ENCODE results near the gene NKAIN1. TPM values are rescaled to one million over a fixed set of nuclear protein-coding genes. Genes with fewer than 3 reads are reported as not detected.
"Not testable (repeated sequence)": the region's sequence is repeated elsewhere in the genome, so short reads cannot be mapped to it uniquely, and the experiment has no call there.

Gene NKAIN1
- 1.1 TPM for total RNA-seq
- polyA plus RNA-seq, result 0.23 TPM

DNA sequence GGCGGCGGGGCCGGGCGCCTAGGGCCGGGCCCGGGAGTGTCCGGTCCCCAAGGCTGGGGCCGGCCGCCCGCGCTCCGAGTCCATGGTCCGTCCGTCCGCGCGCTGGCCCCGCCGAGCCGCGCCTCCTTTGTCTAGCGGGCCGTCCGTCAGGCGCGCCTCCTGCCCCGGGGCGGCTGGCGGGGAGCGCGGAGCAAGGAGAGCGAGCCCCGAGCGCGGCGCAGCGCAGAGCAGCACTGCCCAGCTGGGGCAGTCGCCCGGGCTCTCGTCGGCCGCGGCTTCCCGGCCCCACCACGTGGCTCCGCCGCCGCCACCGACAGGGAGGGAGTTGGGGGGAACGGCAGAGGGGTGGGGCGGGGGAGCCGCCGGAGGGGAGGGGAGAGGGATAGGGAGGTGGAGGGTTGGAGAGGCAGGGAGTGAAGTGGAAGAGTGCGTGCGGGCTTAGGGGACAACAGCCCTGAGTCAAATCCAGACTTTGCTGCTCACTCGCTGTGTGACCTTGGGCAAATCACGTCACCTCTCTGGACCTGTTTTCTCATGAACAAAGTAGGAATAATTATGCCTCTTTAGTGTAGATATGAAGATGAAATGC, at the start of gene NKAIN1:
Gene NKAIN1, minus strand, starts transcription at position 235 of the 589 bp plus-strand sequence. CDS start 340 bp downstream, outside the sequence.
- H3K4me3 ChIP-seq (ENCODE audit: low read depth, low read length), result peak within 1 kb of the TSS; percentile 28
- H3K36me3 ChIP-seq (ENCODE audit: insufficient read depth), result no peaks in the 10 kb centered on the region
- H3K4me1 ChIP-seq (ENCODE audit: insufficient read depth), result no peaks in the 10 kb centered on the region
- DNase-seq (ENCODE audit: extremely low spot score), result no peak
- H3K27ac ChIP-seq (ENCODE audit: low read depth), result no peak within 1 kb of the TSS
- under 1% methylated on average over 52 of the region's 57 CpGs for WGBS

DNA sequence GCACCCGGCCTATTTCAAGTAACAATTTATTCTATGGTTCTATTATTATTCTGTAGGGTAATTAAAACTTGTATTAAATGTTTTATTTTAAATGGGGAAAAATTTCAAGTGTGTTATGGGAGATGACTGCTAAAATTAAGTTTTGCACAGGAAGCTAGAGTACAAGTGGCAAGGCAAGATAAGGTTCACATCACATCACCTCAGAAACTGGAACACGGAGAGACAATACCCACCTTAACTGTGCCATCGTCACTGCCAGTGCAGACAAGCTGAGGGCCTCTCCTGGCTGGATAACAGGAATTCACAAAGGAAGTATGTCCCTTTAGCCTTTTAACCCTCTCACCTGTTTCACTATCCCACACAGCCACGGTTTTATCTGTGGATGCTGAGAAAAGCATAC, 49.3 kb upstream of the NKAIN1 start:
- WGBS, result 79% methylated on average over 4 of the region's 4 CpGs

DNA sequence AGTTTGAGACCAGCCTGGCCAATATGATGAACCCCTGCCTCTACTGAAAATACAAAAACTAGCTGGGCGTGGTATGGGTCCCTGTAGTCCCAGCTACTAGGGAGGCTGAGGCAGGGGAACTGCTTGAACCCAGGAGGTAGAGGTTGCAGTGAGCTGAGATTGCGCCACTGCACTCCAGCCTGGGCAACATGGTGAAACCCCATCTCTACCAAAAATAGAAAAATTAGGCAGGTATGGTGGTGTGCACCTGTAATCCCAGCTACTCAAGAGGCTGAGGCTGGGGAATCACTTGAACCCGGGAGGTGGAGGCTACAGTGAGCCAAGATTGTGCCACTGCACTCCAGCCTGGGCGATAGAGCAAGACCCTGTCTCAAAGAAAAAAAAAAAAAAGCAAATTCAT, 48.1 kb upstream of the NKAIN1 start:
- DNase-seq (ENCODE audit: extremely low spot score); H3K27ac ChIP-seq (ENCODE audit: low read depth); H3K36me3 ChIP-seq (ENCODE audit: insufficient read depth); H3K4me1 ChIP-seq (ENCODE audit: insufficient read depth); H3K4me3 ChIP-seq (ENCODE audit: low read depth, low read length): not testable (repeated sequence)
- 94% methylated on average over 4 of the region's 4 CpGs for WGBS

More for the DNA sequence above, 49.3 kb upstream of the NKAIN1 start:
- Histone ChIP-seq H3K36me3 (ENCODE audit: insufficient read depth) (peaks cover 9% of the 10 kb centered on the region), H3K4me3 (ENCODE audit: low read depth, low read length) (no peak overlapping the region), H3K27ac (ENCODE audit: low read depth) (no peak overlapping the region), H3K4me1 (ENCODE audit: insufficient read depth) (no peaks in the 10 kb centered on the region)
- DNase-seq (ENCODE audit: extremely low spot score), result no peak

DNA sequence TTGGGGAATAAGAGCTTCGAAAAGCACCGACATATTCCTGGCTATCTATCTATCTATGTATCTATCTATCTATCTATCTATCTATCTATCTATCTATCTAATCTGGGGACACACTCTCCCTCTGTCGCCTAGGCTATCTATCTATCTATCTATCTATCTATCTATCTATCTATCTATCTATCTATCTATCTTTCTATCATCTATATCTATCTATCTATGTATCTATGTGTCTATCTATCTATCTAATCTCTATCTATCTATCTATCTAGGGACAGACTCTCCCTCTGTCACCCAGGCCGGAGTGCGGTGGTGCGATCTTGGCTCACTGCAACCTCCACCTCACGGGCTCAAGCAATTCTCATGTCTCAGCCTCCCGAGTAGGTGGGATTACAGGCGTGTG, 42.7 kb upstream of the NKAIN1 start:
- not testable (repeated sequence) for H3K4me1 ChIP-seq (ENCODE audit: insufficient read depth); H3K36me3 ChIP-seq (ENCODE audit: insufficient read depth); H3K4me3 ChIP-seq (ENCODE audit: low read depth, low read length); H3K27ac ChIP-seq (ENCODE audit: low read depth); DNase-seq (ENCODE audit: extremely low spot score)
- 92% methylated on average over 9 of the region's 9 CpGs for WGBS

DNA sequence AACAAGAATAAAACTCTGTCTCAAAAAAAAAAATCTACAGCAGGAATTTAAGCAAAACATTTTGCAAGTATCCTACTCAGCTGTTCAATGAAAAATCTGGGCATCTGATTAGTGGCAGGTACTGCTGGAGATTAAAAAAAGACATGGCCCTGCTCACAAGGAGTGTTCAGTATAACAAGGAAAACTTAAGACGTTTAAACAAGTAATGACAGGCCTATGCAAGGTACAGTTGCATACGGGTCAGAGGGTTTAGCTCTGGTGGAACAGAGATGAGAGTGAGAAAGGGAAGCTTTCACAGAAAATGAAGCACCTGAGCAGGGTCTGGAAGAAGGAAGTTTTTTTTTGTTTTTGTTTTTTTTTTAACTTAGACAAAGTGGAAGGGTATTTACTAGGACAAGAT, 33.9 kb upstream of the NKAIN1 start:
- Histone ChIP-seq H3K36me3 (ENCODE audit: insufficient read depth) (peaks cover 4% of the 10 kb centered on the region), H3K27ac (ENCODE audit: low read depth) (no peak overlapping the region), H3K4me1 (ENCODE audit: insufficient read depth) (no peaks in the 10 kb centered on the region), H3K4me3 (ENCODE audit: low read depth, low read length) (no peak overlapping the region)
- 79% methylated on average over 2 of the region's 2 CpGs for WGBS
- DNase-seq (ENCODE audit: extremely low spot score), result no peak

DNA sequence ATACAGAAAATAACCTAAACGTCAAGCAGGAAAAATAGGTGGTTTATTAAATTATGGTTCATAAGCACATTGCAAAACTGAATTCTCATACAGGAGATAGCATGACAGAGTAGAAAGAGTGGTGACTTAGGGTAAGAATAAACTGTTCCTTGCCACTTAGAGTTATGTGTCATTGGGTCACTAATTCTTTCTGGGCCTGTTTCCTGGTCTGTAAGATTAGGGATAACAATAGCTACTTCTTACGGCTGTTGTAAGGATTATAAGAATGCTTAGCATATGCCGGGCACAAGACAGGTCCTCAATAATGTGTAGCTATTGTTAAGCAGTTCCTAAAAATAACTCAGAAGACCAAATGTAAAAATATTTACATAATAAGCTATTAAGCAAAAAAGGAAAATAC, 32.7 kb upstream of the NKAIN1 start:
- Histone ChIP-seq H3K4me3 (ENCODE audit: low read depth, low read length) (no peak overlapping the region), H3K4me1 (ENCODE audit: insufficient read depth) (no peaks in the 10 kb centered on the region), H3K36me3 (ENCODE audit: insufficient read depth) (peaks cover 6% of the 10 kb centered on the region), H3K27ac (ENCODE audit: low read depth) (no peak overlapping the region)
- WGBS, result 59% methylated on average over 3 of the region's 3 CpGs
- no peak for DNase-seq (ENCODE audit: extremely low spot score)

DNA sequence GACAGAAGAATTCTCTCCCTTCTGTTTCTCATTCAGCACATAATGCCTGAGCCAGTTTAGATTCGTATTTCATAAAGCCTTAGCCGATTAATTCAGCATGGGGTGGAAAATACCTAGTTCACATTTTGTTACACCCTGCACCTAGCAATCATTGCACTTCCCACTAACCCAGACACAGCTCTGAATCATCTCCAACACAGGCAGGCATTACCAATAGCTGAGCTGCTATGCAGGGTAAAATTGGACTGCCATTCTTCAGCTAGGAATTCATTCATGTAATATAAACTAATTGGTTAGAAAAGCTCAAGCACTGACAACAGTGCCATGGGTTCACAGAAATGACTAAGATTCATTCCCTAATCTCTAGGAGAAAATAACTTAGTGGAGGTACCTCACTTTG, 26.9 kb upstream of the NKAIN1 start:
- no peak overlapping the region for H3K4me3 ChIP-seq (ENCODE audit: low read depth, low read length)
- 93% methylated on average over 2 of the region's 2 CpGs for WGBS
- H3K4me1 ChIP-seq (ENCODE audit: insufficient read depth), result no peaks in the 10 kb centered on the region
- no peak for DNase-seq (ENCODE audit: extremely low spot score)
- peaks cover 6% of the 10 kb centered on the region for H3K36me3 ChIP-seq (ENCODE audit: insufficient read depth)
- no peak overlapping the region for H3K27ac ChIP-seq (ENCODE audit: low read depth)

DNA sequence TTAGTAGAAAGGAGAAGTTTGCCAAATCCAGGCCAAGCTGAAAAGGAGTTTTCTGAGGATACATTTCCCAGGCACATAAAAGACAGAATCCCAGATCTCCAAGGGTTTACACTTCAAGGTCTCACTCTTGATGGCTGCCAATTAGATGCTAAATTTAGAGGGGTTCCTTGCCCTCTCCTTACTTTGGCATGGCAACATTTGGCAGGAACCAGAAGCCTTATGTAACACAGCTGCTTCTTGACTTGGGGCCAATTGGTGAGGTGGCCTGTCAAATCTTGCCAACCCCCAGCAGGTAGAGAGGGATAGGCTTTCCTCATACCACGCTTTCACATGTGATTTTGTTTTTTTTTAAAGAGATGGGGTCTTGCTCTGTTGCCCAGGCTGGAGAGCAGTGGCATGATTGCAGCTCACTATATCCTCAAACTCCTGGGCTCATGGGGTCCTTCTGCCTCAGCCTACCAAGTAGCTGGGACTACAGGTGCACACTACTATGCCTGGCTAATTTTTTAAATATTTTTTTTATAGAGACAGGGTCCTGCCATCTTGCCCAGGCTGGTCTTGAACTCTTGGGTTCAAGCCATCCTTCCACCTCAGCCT, 25.2 kb upstream of the NKAIN1 start:
- no peak overlapping the region for H3K4me3 ChIP-seq (ENCODE audit: low read depth, low read length)
- no peak for DNase-seq (ENCODE audit: extremely low spot score)
- H3K36me3 ChIP-seq (ENCODE audit: insufficient read depth), result peaks cover 5% of the 10 kb centered on the region
- H3K27ac ChIP-seq (ENCODE audit: low read depth), result no peak overlapping the region
- WGBS, result 91% methylated on average over 1 of the region's 1 CpG
- H3K4me1 ChIP-seq (ENCODE audit: insufficient read depth), result no peaks in the 10 kb centered on the region

DNA sequence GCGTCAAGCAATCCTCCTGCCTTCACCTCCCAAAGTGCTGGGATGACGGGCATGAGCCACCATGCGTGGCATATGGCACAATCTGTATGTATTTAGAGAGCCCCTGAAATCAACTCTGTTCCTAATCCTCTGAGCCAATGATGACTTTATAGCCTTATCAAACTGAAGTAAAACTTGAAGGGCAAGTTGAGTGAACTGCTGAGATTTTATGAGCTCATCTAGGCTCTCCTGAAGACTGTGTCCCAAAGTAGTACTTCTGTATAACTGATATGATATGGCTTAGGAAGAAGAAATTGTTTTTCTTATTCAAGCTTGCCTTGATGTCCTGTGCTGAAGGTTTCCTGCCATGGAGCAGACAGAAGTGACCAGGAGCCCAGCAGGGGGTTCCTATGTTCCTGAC, 23.7 kb upstream of the NKAIN1 start:
- Histone ChIP-seq H3K4me1 (ENCODE audit: insufficient read depth) (no peaks in the 10 kb centered on the region), H3K4me3 (ENCODE audit: low read depth, low read length) (no peak overlapping the region), H3K36me3 (ENCODE audit: insufficient read depth) (peaks cover 5% of the 10 kb centered on the region), H3K27ac (ENCODE audit: low read depth) (no peak overlapping the region)
- 86% methylated on average over 3 of the region's 3 CpGs for WGBS
- DNase-seq (ENCODE audit: extremely low spot score), result no peak

DNA sequence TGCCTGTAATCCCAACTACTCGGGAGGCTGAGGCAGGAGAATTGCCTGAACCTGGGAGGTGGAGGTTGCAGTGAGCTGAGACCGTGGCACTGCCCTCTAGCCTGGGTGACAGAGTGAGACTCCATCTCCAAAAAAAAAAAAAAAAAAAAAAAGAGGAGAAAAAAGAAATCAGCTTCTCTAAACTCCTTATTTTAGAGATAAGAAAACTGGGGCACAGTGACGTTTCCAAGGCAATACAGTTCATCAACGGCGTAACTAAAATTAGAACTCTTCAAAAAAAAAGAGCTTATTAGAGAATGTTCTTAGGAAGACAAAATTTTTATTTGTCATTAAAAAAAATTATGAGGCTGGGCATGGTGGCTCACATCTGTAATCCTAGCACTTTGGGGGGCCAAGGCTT, 22.7 kb upstream of the NKAIN1 start:
- WGBS, result 90% methylated on average over 5 of the region's 5 CpGs
- not testable (repeated sequence) for H3K4me1 ChIP-seq (ENCODE audit: insufficient read depth); DNase-seq (ENCODE audit: extremely low spot score); H3K36me3 ChIP-seq (ENCODE audit: insufficient read depth); H3K4me3 ChIP-seq (ENCODE audit: low read depth, low read length); H3K27ac ChIP-seq (ENCODE audit: low read depth)

DNA sequence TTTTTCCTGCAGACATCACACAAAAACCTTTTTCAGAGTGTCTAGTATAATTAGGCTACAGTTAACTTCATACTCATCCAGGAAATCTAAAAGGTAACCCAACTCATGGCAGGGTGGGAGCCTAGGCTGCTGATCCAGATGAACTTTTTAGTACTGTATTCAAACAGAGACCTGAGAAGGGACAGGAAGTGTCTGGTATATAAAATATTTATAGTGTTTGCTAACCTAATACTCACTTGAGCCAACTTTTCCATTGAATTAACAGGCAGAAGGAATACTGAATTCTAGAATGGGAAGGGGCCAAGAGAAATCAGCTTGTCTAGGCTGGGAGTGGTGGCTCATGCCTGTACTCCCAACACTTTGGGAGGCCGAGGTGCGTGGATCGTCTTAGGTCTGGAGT, 22.2 kb upstream of the NKAIN1 start:
- no peak for DNase-seq (ENCODE audit: extremely low spot score)
- Histone ChIP-seq H3K4me1 (ENCODE audit: insufficient read depth) (no peaks in the 10 kb centered on the region), H3K27ac (ENCODE audit: low read depth) (no peak overlapping the region), H3K4me3 (ENCODE audit: low read depth, low read length) (no peak overlapping the region), H3K36me3 (ENCODE audit: insufficient read depth) (peaks cover 5% of the 10 kb centered on the region)
- 92% methylated on average over 3 of the region's 3 CpGs for WGBS

DNA sequence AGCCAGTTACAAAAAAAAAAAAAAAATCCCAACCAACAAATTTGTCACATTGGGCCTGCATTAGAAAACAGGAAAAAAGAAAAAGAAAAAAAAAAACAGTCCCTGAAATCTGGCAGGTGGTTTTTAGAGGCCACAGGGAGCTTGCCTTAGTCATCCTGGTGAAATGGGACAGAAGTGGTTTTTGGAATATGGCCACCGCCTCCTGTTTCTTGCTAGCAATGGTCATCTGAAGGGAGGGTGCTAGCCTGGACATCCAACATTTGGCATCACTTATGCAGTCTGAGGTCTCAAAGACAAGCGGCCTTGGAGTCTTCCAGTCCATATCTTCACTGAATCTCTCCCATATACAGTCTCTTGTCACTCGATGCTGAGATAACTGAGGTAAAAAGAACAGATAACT, 20.1 kb upstream of the NKAIN1 start:
- DNase-seq (ENCODE audit: extremely low spot score), result no peak
- Histone ChIP-seq H3K4me1 (ENCODE audit: insufficient read depth) (no peaks in the 10 kb centered on the region), H3K4me3 (ENCODE audit: low read depth, low read length) (no peak overlapping the region), H3K36me3 (ENCODE audit: insufficient read depth) (peaks cover 5% of the 10 kb centered on the region), H3K27ac (ENCODE audit: low read depth) (no peak overlapping the region)
- 83% methylated on average over 3 of the region's 3 CpGs for WGBS

DNA sequence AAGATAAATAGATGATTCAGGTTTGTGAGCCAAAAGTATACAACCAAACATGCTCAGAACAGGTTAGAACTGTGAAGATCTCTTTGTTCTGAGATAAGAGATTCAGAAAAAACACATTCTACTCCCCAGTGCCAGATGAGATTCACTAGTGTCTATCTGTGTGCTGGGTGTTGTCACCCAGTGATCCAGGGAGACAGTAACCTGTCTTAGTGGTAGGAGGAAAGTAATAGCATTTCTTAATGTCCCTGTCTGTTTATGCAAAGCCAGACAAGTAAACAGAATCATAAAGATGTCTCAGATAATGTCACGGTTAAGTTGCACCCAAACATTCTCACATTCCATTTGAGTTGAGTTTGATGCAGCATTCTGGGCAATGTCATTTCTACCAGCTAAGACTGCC, 18.9 kb upstream of the NKAIN1 start:
- WGBS, result 66% methylated on average over 1 of the region's 1 CpG
- DNase-seq (ENCODE audit: extremely low spot score), result no peak
- Histone ChIP-seq H3K4me1 (ENCODE audit: insufficient read depth) (no peaks in the 10 kb centered on the region), H3K4me3 (ENCODE audit: low read depth, low read length) (no peak overlapping the region), H3K36me3 (ENCODE audit: insufficient read depth) (peaks cover 5% of the 10 kb centered on the region), H3K27ac (ENCODE audit: low read depth) (no peak overlapping the region)

DNA sequence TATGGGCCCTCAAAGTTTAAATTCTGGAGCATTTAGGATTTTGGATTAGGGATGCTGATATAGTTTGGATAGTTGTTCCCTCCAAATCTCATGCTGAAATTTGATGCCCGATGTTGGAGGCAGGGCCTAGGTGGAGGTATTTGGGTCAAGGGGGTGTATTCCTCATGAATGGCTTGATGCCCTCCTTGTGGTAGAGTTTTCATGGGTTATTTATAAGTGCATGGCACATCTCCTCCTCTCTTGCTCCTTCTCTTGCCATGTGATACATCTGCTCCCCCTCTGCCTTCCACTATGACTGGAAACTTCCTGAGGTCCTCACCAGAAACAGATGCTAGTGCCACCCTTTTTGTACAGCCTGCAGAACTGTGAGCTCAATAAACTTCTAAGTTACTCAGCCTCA, 17.5 kb upstream of the NKAIN1 start:
- Histone ChIP-seq H3K4me1 (ENCODE audit: insufficient read depth) (no peaks in the 10 kb centered on the region), H3K36me3 (ENCODE audit: insufficient read depth) (peaks cover 5% of the 10 kb centered on the region), H3K4me3 (ENCODE audit: low read depth, low read length) (no peak overlapping the region), H3K27ac (ENCODE audit: low read depth) (no peak overlapping the region)
- WGBS, result 95% methylated on average over 1 of the region's 1 CpG
- no peak for DNase-seq (ENCODE audit: extremely low spot score)
